ENCODE measurements around the gene CAMTA1. TPM values are rescaled to one million over a fixed set of nuclear protein-coding genes. Genes with fewer than 3 reads are reported as not detected.
A peak's percentile ranks its signal among the peaks of the same experiment; 100 is the strongest.
"Not testable (repeated sequence)": the region's sequence is repeated elsewhere in the genome, so short reads cannot be mapped to it uniquely, and the experiment has no call there.

CAMTA1 gene
- total RNA-seq, 1 donor: 19.9 TPM

- DNase-seq (ENCODE audit: low read depth in 2 of 3, low spot score in 2 of 3): no peak
Observed at GRCh38 chr1:7315946-7316345, 530.7 kb downstream of the CAMTA1 start.

GRCh38 chr1:7317888-7318287 lies 532.6 kb downstream of the CAMTA1 start:
- DNase-seq (ENCODE audit: low read depth in 2 of 3, low spot score in 2 of 3): no peak

- no peak for DNase-seq (ENCODE audit: low read depth in 2 of 3, low spot score in 2 of 3)
Observed at GRCh38 chr1:7319196-7319595, 533.9 kb downstream of the CAMTA1 start.

- DNase-seq (ENCODE audit: low read depth in 2 of 3, low spot score in 2 of 3): no peak
Observed at GRCh38 chr1:7320661-7321060, 535.4 kb downstream of the CAMTA1 start.

- DNase-seq (ENCODE audit: low read depth in 2 of 3, low spot score in 2 of 3): no peak
Observed at GRCh38 chr1:7322283-7322785, 537.1 kb downstream of the CAMTA1 start.

- DNase-seq (ENCODE audit: low read depth in 2 of 3, low spot score in 2 of 3): no peak
Observed at GRCh38 chr1:7322912-7323311, 537.7 kb downstream of the CAMTA1 start.

- no peak for DNase-seq (ENCODE audit: low read depth in 2 of 3, low spot score in 2 of 3)
Observed at GRCh38 chr1:7325254-7325653, 540.0 kb downstream of the CAMTA1 start.

- DNase-seq (ENCODE audit: low read depth in 2 of 3, low spot score in 2 of 3): no peak
Observed at GRCh38 chr1:7326366-7326765, 541.1 kb downstream of the CAMTA1 start.

- DNase-seq (ENCODE audit: low read depth in 2 of 3, low spot score in 2 of 3): no peak
Observed at GRCh38 chr1:7327849-7328248, 542.6 kb downstream of the CAMTA1 start.

- no peak for DNase-seq (ENCODE audit: low read depth in 2 of 3, low spot score in 2 of 3)
Observed at GRCh38 chr1:7329868-7330615, 544.8 kb downstream of the CAMTA1 start.

- not testable (repeated sequence) for DNase-seq (ENCODE audit: low read depth in 2 of 3, low spot score in 2 of 3)
Observed at GRCh38 chr1:7330726-7331125, 545.5 kb downstream of the CAMTA1 start.

GRCh38 chr1:7331926-7332535 lies 546.8 kb downstream of the CAMTA1 start:
- no peak for DNase-seq (ENCODE audit: low read depth in 2 of 3, low spot score in 2 of 3)

- no peak for DNase-seq (ENCODE audit: low read depth in 2 of 3, low spot score in 2 of 3)
Observed at GRCh38 chr1:7333094-7333493, 547.8 kb downstream of the CAMTA1 start.

- DNase-seq (ENCODE audit: low read depth in 2 of 3, low spot score in 2 of 3): no peak
Observed at GRCh38 chr1:7333620-7334019, 548.4 kb downstream of the CAMTA1 start.

GRCh38 chr1:7334475-7335035 lies 549.3 kb downstream of the CAMTA1 start:
- DNase-seq (ENCODE audit: low read depth in 2 of 3, low spot score in 2 of 3): peak in 2 of 3 donors; percentile 7 to 55

GRCh38 chr1:7335224-7335879 lies 550.1 kb downstream of the CAMTA1 start:
- DNase-seq (ENCODE audit: low read depth in 2 of 3, low spot score in 2 of 3): no peak

- DNase-seq (ENCODE audit: low read depth in 2 of 3, low spot score in 2 of 3): no peak
Observed at GRCh38 chr1:7338439-7338838, 553.2 kb downstream of the CAMTA1 start.

GRCh38 chr1:7339014-7339413 lies 553.8 kb downstream of the CAMTA1 start:
- no peak for DNase-seq (ENCODE audit: low read depth in 2 of 3, low spot score in 2 of 3)

- no peak for DNase-seq (ENCODE audit: low read depth in 2 of 3, low spot score in 2 of 3)
Observed at GRCh38 chr1:7339953-7340352, 554.7 kb downstream of the CAMTA1 start.

- no peak for DNase-seq (ENCODE audit: low read depth in 2 of 3, low spot score in 2 of 3)
Observed at GRCh38 chr1:7341145-7341905, 556.1 kb downstream of the CAMTA1 start.

GRCh38 chr1:7343882-7344281 lies 558.6 kb downstream of the CAMTA1 start:
- DNase-seq (ENCODE audit: low read depth in 2 of 3, low spot score in 2 of 3): no peak
